ENCODE results near the gene SELENON.

SELENON gene

GRCh38 chr1:25766721-25767436 lies 33.1 kb upstream of the SELENON start:
- H3K9me3 ChIP-seq (ENCODE audit: control insufficient read depth, insufficient read depth, low read depth, low read length), result no peaks in the 10 kb centered on the region
- no peaks in the 10 kb centered on the region for H3K36me3 ChIP-seq (ENCODE audit: control insufficient read depth in 2 of 2, insufficient read depth in 1 of 2, low read length in 2 of 2)
- no peak overlapping the region for H3K4me3 ChIP-seq (ENCODE audit: low read depth, low read length)
- ChIA-PET CTCF (interaction anchor here (1.1 kb wide), 1 partner anchor 11 kb away, joined by 3 read pairs; no protein-coding TSS in a partner anchor), POLR2A (no interaction called here)
- H3K27ac ChIP-seq (ENCODE audit: extremely low read depth, low read depth, low read length), result peak overlapping the region; percentile 53; the same call in 1 of the 2 replicates
- peaks cover 26% of the 10 kb centered on the region for H3K4me1 ChIP-seq (ENCODE audit: control insufficient read depth, insufficient read depth, low read length)
- peak; percentile 45; the same call in 1 of the 2 replicates for TF ChIP-seq ZNF398 (tag by site-specific recombination; IDR thresholded peaks at IDR 0.05)
- peak; percentile 93 for TF ChIP-seq ZFHX2 (tag by site-specific recombination; conservative IDR thresholded peaks at IDR 0.05)
- TF ChIP-seq ZNF561 (tag by site-specific recombination; IDR thresholded peaks at IDR 0.05; ENCODE audit: borderline replicate concordance), result no peak
- TF ChIP-seq EGR2 (tag by site-specific recombination; IDR thresholded peaks at IDR 0.05; ENCODE audit: low read depth), result peak; percentile 86; the same call in 1 of the 2 replicates

GRCh38 chr1:25767437-25767770 lies 32.6 kb upstream of the SELENON start:
- Histone ChIP-seq H3K4me3 (ENCODE audit: low read depth, low read length) (no peak overlapping the region), H3K4me1 (ENCODE audit: control insufficient read depth, insufficient read depth, low read length) (peaks cover 28% of the 10 kb centered on the region), H3K36me3 (ENCODE audit: control insufficient read depth in 2 of 2, insufficient read depth in 1 of 2, low read length in 2 of 2) (no peaks in the 10 kb centered on the region), H3K9me3 (ENCODE audit: control insufficient read depth, insufficient read depth, low read depth, low read length) (no peaks in the 10 kb centered on the region), H3K27ac (ENCODE audit: extremely low read depth, low read depth, low read length) (no peak overlapping the region)
- TF ChIP-seq ZNF10 (tag by site-specific recombination; IDR thresholded peaks at IDR 0.05) (no peak), BCL11A (tag by site-specific recombination; IDR thresholded peaks at IDR 0.05; ENCODE audit: low read depth) (no peak), EGR2 (tag by site-specific recombination; IDR thresholded peaks at IDR 0.05; ENCODE audit: low read depth) (peak; percentile 86), ZNF600 (tag by site-specific recombination; IDR thresholded peaks at IDR 0.05) (no peak), ZFHX2 (tag by site-specific recombination; conservative IDR thresholded peaks at IDR 0.05) (peak; percentile 92)
- CTCF ChIA-PET, result no interaction called here
- POLR2A ChIA-PET, result no interaction called here

- no peak overlapping the region for H3K27ac ChIP-seq (ENCODE audit: extremely low read depth, low read depth, low read length)
- TF ChIP-seq ZNF791 (tag by site-specific recombination; IDR thresholded peaks at IDR 0.05) (peak; percentile 35; the same call in 1 of the 2 replicates), ZNF184 (tag by site-specific recombination; IDR thresholded peaks at IDR 0.05) (no peak), KLF9 (tag by site-specific recombination; IDR thresholded peaks at IDR 0.05; ENCODE audit: low read depth) (0 out of 2 replicates have a peak, but pooled peaks have one; percentile 37), ZNF776 (tag by site-specific recombination; IDR thresholded peaks at IDR 0.05; ENCODE audit: borderline replicate concordance) (no peak), ZNF311 (tag by site-specific recombination; IDR thresholded peaks at IDR 0.05; ENCODE audit: borderline replicate concordance) (0 out of 2 replicates have a peak, but pooled peaks have one; percentile 78), ZNF560 (tag by site-specific recombination; IDR thresholded peaks at IDR 0.05; ENCODE audit: borderline replicate concordance) (no peak), ZNF660 (tag by site-specific recombination; IDR thresholded peaks at IDR 0.05) (no peak), ZFHX2 (tag by site-specific recombination; conservative IDR thresholded peaks at IDR 0.05) (peak; percentile 100), ZNF138 (tag by site-specific recombination; IDR thresholded peaks at IDR 0.05; ENCODE audit: borderline replicate concordance) (no peak), ZNF10 (tag by site-specific recombination; IDR thresholded peaks at IDR 0.05) (no peak), ZFP3 (tag by site-specific recombination; IDR thresholded peaks at IDR 0.05; ENCODE audit: low read depth) (no peak), ZNF76 (tag by site-specific recombination; IDR thresholded peaks at IDR 0.05; ENCODE audit: borderline replicate concordance, low read depth) (no peak), ZNF521 (tag by site-specific recombination; IDR thresholded peaks at IDR 0.05) (no peak), ZNF514 (tag by site-specific recombination; IDR thresholded peaks at IDR 0.05) (no peak; the same call in none of the 2 replicates), ZNF530 (tag by site-specific recombination; IDR thresholded peaks at IDR 0.05; ENCODE audit: low read depth) (no peak), ZSCAN16 (tag by site-specific recombination; IDR thresholded peaks at IDR 0.05) (no peak), EGR2 (tag by site-specific recombination; IDR thresholded peaks at IDR 0.05; ENCODE audit: low read depth) (peak; percentile 100), ZBTB48 (tag by site-specific recombination; IDR thresholded peaks at IDR 0.05) (peak; percentile 69), ZNF843 (tag by site-specific recombination; IDR thresholded peaks at IDR 0.05) (no peak), ZNF785 (tag by site-specific recombination; IDR thresholded peaks at IDR 0.05) (peak; percentile 86), PRDM4 (tag by site-specific recombination; IDR thresholded peaks at IDR 0.05) (no peak), WT1 (tag by site-specific recombination; IDR thresholded peaks at IDR 0.05) (peak; percentile 50; the same call in 1 of the 2 replicates), ZNF324 (tag by site-specific recombination; IDR thresholded peaks at IDR 0.05) (no peak)
Measured at GRCh38 chr1:25768999-25769398, 31.0 kb upstream of the SELENON start.

More at GRCh38 chr1:25768999-25769398, 31.0 kb upstream of the SELENON start:
- Histone ChIP-seq H3K4me3 (ENCODE audit: low read depth, low read length) (no peak overlapping the region), H3K36me3 (ENCODE audit: control insufficient read depth in 2 of 2, insufficient read depth in 1 of 2, low read length in 2 of 2) (no peaks in the 10 kb centered on the region), H3K9me3 (ENCODE audit: control insufficient read depth, insufficient read depth, low read depth, low read length) (no peaks in the 10 kb centered on the region), H3K4me1 (ENCODE audit: control insufficient read depth, insufficient read depth, low read length) (peaks cover 32% of the 10 kb centered on the region)
- ChIA-PET POLR2A (no interaction called here), CTCF (no interaction called here)

Measured in HEK293 (cell line).